GM10266 (cell line): ENCODE data around the gene C1orf159.

ENCODE experiments used
- DNase-seq: peaks from one replicate; pipeline ENCODE4 v3.0.0; 2012; ENCODE audit errors: extremely low spot score
- TF ChIP-seq, protein P1 (sequence below): IDR thresholded peaks from 2 replicates; pipeline ENCODE4 v1.5.1; 2012; ENCODE audit warnings: mild to moderate bottlenecking, low read depth; ENCODE audit not compliant: control insufficient read depth, insufficient read depth; ENCODE audit errors: missing control alignments

C1orf159 gene

DNA sequence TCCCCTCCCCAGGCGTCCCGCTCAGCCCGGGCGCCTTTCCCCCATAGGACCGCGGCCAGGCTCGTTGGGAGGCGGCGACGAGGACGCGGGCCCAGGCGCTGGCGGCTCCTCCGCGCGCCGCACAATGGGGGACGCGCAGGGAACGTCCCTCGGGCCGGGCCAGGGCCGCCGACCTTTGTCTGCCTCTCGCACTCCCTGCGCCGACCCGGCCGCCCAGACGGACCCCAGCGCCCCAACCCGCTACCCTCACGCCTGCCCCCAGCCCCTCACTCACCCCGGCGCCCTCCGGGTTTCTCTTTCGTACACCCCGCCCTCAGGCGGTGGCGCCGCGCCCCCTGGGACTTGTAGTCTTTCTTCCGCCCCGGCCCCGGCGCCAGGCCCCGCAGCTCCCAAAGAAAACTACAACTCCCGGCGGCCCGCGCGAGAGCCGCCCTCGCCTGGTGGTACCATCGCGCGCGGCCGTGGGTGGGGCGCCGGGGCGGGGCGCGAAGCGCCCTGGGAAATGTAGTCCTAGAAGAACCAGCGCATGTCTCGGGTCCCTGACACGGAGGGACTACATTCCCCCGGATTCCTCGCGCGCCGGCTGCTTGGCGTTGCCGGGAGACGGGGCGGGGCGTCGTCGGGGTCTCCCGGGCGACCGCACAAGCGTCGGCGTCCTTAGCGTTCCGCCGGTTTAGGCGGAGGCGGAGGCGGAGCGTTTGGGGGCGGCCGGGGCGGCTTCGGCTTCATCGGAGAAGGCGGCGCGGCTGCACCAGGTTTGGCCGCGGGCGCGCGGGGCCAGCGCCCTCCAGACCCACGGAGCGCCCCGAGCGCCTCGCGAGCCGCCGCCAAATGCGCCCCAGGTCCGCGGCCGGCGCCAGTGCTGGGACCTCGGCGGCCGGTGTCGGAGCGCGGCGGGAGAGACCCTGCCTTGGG, at the start of gene C1orf159:
Gene C1orf159, minus strand, starts transcription at position 304 of the 915 bp plus-strand sequence. CDS start 24,546 bp downstream, outside the sequence.
- TF ChIP-seq, protein P1, sequence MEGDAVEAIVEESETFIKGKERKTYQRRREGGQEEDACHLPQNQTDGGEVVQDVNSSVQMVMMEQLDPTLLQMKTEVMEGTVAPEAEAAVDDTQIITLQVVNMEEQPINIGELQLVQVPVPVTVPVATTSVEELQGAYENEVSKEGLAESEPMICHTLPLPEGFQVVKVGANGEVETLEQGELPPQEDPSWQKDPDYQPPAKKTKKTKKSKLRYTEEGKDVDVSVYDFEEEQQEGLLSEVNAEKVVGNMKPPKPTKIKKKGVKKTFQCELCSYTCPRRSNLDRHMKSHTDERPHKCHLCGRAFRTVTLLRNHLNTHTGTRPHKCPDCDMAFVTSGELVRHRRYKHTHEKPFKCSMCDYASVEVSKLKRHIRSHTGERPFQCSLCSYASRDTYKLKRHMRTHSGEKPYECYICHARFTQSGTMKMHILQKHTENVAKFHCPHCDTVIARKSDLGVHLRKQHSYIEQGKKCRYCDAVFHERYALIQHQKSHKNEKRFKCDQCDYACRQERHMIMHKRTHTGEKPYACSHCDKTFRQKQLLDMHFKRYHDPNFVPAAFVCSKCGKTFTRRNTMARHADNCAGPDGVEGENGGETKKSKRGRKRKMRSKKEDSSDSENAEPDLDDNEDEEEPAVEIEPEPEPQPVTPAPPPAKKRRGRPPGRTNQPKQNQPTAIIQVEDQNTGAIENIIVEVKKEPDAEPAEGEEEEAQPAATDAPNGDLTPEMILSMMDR: no peak
- peak; percentile 100 for DNase-seq

DNA sequence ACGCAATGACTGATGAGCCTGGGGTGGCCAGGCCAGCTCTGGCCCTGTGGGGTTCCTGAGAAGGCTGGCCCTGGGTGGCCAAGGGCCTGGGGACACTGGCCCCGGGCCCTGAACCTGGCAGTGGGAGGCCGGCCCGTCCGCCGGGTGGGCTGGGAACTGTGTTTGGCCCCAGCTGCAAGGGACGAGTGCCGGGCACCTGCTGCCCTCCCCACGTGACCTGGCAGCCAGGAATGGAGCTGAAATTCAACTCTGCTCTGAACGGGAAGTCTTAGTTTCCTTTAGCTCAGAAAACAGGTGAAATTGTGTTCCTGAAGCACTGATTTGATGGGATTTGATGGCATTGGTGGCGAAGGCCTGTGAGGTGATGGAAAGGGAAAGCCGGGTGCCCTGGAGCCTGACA, 49.6 kb upstream of the C1orf159 start:
- TF ChIP-seq, protein P1: no peak
- no peak for DNase-seq

DNA sequence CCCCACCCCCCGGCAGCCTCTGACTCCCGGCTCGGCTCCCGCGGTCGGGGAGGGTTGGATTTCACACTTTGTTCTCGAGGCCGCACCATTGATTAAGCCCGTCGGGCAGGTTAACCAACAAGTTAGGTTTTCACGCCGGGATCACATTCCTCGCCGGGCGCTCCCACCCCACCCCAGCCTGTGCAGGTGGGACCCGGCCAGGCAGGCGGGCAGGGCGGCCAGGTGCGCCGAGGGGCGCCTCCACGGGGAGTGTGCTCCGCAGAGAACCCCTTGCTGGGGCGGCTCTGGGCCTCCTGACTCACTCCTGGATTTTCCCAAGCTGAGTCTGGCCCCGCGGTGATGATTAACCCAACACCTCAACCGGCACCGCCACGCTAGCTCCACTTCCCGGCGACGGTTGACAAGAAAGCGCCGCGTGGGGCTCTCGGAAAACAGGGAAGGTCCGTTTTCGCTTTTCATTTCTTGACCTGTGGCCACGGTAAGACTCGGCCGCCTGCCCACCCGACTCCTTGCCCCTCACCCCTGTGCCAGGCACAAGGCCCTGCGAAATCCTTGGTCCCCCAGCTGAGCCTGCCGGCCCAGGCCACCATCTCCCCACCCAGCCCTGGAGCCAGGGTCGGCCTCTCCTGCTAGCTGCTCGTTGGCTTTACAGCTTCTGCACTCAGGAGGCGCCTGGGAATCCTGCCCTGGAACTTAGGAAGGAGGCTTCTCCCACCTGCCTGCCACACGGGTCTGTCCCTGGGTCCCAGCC, 49.0 kb upstream of the C1orf159 start:
- DNase-seq: no peak
- TF ChIP-seq, protein P1: no peak

DNA sequence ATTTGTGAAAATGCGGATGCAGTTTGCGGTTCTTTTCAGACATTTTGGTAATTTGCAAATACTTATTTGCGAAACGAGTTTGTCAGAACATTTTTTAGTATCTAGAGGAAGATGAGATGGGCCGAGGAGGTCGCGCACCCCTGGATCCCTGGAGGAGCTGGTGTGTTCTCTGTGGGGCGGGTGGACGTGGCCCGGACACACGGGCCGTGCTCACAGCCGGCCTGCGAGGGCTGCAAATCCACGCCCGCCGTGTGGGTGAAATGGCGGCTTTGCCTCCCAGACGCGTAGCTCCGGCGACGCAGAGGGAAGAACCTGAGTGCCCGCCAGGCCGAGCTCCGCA, 48.4 kb upstream of the C1orf159 start:
- TF ChIP-seq, protein P1: no peak

DNA sequence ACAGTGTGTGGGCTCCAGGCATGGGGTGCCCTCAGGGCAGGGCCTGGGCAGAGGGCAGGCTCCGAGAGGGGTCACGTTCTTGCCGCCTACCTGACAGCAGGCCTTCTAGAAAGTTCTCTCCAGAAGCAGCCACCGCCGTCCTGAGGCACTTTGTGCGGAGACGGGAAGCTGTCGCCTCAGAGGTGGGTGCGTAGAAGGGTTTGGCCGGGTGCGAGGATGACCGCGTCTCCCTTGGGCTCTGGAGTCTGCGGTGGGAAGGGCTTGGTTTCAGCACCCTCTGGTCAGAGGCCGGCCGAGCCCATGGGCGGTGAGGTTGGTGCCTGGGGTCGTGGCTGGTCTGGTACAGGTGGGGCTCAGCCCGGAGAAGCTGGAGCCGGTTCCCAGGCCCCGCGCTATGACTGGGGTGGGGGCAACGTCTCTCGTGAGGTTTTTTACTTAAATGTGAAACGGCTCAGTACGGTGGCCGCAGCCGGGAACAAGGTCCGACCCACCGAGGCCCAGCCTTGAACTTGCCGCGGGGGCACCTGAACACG, 47.7 kb upstream of the C1orf159 start:
- no peak for DNase-seq
- TF ChIP-seq, protein P1: no peak

More for the DNA sequence above, 48.4 kb upstream of the C1orf159 start:
- no peak for DNase-seq

DNA sequence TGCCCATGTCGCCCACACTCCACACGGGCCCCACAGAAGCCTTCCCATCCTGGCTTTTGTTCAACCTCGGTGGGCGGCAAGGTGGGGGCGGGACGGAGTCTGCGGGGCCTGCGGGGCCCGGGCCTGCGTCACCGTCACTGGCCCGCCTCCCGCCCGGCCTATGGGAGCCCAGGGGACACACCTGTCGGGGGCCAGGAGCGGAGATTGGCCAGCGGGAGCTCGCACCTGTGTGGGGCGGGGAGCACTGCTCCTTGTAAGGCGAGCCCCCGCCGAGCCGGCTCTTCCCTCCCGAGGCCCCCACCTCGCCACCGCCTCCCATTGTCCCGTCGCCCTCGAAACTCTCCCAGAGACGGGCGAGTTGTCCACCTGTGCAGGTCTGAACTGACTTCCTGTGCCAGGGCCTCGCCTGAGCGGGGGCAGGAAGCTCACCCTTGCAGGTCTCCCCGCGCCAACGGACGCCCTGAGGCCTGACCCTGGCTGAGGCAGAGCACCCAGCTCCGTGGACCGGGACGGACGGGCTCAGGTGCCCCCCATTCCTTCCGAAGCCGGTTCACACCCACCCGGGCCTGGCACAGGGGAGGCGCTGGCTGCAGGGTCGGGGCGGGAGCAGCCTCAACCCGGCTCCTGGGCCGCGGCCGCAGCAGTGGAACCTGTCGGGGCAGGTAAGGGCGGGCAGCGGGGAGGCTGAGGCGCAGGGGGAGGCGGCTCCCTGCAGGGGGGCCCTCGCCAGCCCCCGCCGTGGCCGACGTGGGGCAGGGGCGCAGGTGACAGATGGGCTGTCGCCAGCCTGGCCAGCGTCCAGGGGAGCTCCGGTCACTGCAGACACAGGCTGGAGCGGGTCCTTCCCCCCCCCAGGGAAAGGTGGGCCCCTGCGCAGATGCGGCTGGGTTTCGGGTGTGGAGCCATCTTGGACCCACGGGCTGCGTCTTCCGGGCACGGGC, 47.0 kb upstream of the C1orf159 start:
- DNase-seq: no peak
- TF ChIP-seq, protein P1: no peak
